Measurements from ENCODE around the gene UNC13D.

The UNC13D gene

DNA sequence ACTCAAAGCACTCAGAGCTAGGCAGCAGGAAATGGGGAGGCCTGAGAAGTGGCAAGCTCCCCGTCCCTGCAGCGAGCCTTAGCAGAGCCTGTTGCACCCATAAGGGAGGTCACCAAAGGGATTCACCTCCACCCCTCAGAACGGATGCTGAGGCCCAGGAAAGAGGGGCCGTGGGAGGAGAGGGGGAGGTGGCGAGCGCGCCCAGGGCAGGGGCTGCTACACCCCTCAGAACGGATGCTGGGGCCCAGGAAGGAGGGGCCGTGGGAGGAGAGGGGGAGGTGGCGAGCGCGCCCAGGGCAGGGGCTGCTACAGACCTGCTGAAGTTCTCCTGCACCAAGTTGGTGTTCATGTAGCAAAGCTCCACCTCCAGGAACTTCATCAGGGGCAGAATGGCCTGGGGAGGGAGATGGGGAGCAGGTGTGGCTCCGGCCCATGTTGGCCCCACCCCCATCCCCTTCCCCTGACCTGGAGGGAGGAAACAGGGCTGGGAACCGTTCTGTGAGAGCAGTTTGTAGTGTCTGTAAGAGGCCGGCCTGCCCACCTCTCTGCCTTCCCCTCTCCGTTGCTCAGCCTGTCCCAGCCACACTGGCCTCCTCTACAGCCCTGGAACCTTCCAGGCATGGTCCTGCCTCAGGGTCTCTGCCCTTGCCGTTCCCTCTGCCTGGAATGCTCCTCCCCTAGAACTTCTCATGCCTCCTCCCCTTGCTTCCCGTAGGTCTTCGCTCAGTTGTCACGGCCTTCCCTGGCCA is 11.4 kb downstream of the UNC13D start:
- peak in 1 of 2 donors; percentile 51 for DNase-seq

DNA sequence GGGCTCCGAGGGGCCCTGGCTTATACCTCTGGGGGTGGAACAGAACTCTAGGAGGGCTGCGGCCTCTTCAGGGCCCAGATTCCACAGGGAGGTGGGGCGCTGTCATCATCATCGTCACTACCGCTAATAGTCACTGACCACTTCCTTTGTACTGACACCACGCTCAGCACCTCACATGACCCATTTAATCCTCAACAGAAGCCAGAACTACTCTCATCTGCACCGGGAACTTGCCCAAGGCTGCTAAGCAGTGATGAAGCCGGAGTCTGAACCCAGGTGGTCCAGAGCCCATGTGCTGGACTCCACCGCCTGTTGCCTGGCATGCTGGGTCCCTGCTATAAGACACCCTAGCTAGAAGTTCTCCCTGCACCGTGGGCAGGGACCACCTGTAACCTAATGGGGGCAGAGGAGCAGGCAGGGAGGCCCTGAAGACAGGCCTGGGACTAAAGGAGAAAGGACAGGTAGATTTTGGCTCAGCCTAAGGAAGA is 12.0 kb downstream of the UNC13D start:
- peak; percentile 67 to 72 for DNase-seq

DNA sequence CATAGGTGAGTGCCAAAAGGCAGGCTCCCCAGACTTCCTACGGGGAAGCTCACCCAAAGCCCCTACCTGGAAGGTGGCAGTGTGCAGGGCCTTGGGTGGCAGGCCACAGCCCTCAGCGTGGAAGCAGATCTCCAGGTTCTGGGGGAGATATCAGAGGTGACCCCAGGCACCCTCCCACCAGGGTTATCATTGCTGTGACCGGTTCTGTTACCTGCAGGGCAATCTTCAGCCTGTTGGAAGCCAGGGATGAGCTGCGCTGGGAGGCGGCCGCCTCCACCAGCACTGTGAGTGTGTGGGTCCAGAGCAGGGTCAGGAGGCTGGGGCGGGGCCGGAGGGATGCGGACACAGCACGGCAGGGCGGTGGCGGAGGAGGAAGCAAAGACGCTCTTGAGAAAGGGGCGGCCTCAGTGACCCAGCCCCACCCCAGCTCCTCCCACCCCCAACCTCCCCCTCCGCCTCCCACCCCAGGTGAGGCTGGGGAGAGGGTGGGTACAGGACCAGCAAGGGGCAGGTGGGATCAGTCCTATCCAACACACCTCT is 13.1 kb downstream of the UNC13D start:
- no peak for DNase-seq

DNA sequence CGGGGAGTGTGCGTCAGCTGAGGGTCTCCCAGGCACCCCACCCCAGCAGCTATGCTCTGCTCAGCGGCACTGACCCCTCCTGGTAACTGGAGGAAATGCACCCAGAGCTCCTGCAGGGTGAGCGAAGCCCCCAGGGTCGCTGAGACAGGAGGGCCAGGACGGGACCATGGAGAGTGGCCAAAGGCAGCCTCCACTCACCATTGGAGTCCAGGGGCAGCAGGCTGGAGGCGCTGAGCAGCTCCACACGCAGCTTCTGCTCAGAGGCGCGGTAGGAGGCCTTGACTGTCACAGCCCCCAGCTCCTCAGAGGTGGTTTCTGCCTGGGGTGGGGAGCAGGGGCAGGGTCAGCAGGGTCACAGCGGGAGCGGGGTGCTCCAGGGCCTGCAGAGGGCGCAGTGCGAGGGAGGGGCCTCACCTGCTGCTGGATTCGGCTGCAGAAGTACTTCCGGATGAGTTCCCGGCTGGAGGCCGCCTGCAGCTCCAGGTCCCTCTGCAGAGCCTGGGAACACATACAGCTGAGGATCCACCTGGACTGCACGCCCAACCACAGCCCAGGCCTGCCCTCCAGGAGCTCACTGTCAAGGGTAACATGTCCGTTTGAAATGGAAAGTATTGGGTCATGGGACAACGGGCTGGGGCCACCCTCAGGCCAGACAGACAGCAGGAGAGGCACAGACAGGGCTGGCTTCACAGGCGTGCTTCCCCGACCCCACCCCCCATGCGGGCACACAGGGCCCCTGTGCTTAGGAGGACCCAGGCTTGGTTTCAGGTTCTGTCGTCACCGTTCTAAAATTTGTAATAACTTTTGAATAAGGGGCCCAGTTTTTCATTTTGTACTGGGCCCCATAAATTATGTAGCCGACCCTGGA is 13.8 kb downstream of the UNC13D start:
- DNase-seq: peak; percentile 28 to 36

DNA sequence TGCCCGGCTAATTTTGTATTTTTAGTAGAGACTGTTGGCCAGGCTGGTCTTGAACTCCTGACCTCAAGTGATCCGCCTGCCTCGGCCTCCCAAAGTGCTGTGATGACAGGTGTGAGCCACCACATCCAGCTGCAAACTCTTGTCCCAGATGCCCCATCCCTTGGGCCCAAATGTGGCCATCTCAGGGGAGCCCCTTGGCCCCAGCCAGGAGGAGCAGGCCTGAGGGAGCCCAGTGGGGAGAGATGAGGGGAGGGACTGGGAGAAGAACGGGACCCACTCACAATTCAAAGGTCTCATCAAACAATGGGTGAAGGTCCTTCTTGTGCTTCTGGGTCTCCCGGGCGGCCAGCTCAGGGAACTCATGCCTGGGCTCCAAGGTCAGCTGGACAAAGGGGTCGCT is 14.5 kb downstream of the UNC13D start:
- no peak for DNase-seq

DNA sequence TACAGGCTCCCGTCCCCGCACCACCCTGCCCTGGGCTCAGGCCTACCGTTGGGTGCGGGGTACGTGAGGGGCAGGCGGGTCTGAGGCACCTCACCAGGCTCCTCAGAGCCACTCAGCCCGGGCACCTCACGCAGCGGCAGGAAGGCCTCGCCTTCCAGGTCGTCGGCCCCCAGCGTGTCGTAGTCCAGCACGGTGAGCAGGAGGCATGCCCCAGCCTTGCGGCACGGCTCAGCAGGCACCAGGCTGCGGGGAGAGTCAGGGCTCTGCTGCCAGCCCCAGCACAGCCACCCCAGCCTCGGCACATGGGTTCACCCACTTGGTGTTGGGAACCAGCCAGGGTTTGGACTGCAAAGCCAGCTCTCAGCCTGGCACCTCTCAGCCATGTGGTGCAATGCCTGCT is 15.5 kb downstream of the UNC13D start:
- DNase-seq: no peak

DNA sequence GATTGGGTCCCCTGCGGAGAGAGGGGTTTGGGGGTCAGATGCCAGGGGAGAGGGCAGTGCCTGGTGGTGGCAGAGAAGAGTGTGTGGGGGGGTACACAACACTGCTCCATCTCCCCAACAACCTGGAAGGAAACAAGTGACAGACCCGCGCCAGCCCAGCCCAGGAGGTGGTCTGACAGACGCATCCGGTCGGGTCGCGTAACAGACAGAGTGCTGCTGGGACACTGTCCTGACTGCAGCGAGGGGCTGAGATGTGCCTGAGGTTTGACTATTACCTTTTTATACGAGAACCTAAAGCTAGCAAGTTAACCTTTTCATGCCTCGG is 16.2 kb downstream of the UNC13D start:
- DNase-seq: no peak

DNA sequence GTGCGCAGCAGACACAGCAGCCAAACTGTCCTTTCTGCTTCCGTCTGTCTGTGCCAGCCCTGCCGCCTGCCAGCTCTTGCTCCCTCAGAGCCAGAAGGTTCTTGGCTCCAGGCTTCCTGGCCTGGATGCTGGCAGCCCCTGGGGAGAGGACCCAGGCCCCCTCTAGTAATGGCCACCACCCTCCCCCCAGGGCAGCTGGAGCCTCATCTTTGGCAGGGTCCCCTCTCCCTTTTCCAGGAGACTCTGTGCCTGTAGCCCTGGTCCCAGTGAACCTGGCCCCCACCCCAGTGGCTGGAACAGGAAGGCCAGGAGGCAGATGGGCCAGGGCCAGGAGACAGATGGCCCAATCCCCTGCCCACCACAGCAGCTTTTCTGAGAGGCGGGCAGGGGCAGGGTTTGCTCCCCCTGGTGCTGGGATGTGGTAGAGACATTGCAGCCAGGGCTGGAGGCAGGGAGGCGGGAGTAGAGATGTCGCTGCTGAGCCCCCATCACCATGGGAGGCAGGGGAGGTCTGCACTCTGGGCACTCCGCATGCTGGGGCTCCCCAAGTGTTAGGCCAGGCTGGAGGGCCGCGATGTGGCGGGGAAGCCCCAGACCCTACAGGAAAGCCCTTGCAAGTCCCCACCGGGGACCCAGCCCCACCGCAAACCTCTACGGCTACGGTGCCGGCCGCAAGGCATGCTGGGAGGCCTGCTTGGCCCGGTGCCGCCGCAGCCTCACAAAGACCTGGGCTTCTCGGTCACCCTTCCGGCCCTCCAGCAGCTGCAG is 16.7 kb downstream of the UNC13D start:
- peak; percentile 64 to 78 for DNase-seq

DNA sequence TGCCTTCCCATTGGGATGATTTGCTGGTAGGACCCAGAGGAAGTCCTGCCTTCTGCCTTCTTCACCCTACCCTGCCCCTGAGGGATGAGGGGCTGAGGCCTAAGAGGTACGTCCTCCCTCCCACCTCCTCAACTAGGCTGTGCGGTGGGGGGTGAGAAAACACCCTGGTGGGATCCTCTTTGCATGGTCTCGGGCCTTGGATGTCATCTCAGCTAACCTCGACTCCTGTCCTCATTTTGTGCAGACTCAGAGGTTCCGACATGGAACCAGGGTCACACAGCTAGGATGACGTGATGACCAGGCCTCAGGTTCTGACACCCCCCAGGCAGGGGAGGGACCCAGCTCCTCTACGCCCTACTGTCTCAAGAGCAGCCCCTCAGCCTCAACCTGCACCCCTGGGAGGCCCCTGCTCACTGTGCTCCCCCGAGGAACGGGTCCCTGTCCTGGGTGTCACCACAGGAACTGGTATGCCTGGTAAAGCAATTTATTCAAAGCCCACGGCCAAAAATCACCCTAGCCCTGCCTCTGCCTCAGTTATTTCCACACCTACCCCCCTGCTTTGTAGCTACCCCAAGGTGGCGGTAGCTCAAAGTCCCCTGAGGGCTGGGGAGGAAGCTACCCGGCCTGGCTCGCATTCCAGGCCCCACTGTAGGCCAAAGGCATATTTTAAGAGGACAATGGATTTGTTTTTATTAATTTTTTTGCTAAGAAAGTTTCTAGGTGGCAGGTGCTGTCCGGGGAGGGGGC is 17.5 kb downstream of the UNC13D start:
- no peak for DNase-seq

DNA sequence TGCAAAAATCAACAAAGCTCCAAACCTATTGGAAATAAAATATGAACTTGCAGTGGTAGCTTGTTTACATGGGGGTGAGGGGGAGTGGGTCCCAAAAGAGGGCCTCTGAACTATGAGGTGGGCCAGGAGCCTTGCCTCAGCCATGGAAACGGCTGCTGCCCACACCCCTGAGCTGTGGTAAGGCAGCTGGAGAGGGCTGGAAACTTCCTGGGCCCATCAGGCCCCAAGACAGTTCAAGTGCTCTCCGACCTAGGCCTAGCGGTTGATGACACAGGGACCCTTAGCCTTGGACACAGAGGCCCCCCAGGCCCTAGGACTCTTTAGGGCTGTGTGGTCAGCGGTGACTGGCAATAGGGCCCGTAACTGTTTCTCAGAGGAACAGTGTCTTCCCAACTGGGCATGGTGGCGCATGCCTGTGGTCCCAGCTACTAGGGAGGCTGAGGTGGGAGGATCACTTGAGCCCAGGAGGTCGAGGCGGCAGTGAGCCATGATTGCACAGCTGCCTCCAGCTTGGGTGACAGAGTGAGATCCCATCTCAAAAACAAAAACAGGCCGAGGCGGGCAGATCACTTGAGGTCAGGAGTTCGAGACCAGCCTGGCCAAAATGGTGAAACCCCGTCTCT is 18.3 kb downstream of the UNC13D start:
- DNase-seq: no peak

DNA sequence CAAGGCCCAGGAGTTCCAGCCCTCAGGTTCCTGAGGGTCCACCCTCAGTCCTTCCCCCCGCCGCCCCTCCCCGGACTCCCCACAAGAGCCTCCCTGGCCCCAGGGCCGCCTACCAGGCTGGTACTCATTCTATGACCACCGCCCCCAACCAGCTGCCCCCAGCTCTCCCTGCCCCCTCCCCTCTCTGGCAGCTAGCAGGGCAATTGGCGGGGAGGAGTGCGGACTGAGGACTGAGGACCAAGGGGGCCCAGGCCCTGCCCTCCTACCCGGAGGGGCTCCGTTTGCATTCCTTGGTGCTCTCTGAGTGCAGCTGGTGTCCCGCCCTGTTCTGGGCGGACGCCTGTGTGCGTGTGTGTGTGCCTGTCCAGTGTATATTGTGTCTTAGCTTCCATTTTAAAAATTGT is 19.1 kb downstream of the UNC13D start:
- DNase-seq: no peak

DNA sequence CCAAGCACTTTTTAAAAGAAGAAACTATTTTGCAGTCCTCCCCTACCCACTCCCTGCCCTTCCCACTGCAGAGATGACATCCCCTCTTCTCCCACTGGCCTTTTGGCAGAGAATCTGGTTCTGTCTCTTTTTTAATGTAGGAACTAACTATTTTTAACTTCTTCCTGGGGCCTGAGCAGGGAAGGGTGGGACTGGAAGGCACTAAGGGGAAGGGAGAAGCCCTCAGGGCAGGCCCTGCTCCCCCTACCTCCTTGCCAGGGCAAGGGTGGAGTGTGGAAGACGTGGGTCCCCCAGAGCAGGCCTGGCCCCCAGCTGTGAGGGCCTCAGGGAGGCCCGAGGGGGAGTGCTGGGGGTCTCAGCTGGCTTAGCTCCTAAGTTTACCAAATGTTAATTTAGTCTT is 19.5 kb downstream of the UNC13D start:
- no peak for DNase-seq

DNA sequence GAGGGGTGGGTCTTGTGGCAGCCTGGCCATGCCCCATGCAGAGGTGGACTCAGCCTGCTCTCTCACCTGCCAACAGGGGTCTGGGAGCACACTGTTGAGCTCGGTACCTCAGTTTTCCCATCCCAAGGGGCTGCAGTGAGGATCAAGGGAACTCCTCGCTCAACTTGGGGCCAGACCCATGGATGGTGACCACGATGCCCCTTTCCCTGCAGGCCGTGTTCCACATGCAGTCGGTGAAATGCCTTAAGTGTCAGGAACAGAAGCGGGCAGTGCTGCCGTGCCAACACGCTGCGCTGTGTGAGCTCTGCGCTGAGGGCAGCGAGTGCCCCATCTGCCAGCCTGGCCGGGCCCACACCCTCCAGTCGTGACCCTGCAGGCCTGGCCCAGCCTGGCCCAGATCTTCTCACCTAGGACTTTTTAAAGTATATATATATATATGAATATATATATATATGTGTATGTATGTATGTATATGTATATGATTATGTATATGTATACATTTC is 20.1 kb downstream of the UNC13D start:
- no peak for DNase-seq

DNA sequence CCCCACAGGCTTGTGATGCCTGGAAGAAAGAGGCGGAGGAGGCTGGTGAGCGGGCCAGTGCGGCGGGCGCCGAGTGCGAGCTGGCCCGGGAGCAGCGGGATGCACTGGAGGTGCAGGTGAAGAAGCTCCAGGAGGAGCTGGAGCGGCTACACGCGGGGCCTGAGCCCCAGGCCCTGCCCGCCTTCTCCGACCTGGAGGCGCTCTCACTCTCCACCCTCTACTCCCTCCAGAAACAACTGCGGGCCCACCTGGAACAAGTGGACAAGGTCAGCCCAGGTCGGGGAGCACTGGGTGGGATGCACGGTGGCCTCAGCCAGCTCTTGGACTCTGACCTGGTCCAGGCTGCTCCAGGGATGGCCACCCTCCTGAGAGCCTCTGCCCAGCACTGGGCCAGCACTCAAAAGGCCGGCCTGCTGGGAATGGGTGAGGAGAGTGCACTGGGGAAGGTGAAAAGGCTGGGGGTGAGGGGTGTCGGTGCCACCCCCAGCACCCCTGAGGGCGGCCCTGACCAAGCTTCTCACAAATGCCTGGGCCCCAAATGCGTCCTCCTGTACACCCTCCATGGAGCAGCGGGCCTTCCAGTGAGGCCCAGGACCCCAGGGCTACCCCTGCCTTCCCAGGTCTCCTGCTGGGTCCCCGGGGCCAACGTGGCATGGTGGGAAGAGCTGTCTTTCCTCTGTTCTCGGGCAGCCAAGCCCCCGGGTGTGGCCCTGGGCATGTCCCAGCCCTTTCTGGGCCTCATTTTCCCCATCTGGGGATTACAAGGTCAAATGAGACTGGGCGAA is 20.8 kb downstream of the UNC13D start:
- no peak for DNase-seq

DNA sequence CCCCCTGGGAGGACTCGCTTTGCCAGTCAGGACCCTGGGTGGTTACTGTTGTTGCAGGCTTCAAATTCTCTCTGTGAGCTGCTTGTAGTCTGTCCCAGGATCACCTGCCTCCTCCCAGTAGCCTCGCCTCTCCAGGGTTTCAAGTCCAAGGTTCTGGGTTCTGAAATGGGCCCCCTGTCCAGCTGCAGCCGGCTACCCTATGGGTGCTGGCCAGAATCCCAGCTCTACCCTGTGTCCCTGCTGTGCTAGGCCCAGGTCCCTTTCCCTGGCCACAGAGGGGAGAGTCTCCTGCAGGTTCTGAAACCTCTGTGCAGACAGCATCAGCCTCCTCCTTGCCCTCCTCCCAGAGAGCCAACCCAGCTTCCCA is 21.4 kb downstream of the UNC13D start:
- no peak for DNase-seq

DNA sequence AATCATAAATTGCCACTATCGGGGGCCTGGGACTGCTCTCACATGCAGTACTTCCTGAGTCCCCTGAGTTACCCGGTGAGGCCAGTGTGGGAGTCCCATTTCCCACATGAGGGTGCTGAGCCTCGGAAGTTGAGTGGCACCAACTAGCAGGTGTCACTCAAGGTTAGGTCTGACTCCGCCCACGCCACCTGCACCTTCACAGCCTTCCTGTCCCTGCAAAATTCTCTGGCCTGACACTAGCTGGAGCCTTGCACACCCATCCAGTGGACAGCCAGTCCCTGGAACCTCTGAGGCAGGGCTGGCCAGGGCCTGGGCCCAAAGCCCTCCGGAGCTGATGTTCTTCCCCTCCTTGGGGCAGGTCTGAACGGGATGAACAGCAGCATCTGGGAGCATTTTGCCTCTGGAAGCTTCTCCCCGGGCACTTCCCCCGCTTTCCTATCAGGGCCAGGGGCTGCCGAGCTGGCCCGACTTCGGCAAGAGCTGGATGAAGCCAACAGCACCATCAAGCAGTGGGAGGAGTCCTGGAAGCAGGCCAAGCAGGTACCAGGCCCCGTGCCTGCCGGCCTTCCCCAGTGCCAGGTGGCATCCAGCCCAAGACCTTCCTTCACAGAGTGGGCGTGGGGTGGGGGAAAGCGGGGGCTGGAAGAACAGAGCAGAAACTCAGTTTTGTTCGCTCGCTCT is 21.9 kb downstream of the UNC13D start:
- peak in 1 of 2 donors; percentile 44 for DNase-seq

DNA sequence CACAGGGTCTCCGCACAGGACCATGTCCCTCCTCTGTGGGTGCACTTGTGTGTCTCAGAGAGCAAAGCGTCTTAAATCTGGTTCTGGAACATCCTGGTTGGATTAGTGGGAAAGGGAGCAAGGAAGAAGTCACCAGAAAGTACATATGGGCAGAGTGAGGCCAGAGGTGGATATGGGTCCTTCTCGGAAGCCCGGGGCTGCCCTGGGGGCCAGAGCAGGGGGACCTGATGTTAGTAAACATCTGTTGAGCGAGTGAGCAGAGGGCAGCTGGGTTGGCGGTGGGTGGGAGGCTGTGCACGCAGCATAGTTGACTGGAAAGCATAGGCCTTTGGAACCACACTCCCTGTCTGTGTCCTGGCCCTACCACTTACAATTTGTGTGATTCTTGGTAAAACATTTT is 22.7 kb downstream of the UNC13D start:
- no peak for DNase-seq

DNA sequence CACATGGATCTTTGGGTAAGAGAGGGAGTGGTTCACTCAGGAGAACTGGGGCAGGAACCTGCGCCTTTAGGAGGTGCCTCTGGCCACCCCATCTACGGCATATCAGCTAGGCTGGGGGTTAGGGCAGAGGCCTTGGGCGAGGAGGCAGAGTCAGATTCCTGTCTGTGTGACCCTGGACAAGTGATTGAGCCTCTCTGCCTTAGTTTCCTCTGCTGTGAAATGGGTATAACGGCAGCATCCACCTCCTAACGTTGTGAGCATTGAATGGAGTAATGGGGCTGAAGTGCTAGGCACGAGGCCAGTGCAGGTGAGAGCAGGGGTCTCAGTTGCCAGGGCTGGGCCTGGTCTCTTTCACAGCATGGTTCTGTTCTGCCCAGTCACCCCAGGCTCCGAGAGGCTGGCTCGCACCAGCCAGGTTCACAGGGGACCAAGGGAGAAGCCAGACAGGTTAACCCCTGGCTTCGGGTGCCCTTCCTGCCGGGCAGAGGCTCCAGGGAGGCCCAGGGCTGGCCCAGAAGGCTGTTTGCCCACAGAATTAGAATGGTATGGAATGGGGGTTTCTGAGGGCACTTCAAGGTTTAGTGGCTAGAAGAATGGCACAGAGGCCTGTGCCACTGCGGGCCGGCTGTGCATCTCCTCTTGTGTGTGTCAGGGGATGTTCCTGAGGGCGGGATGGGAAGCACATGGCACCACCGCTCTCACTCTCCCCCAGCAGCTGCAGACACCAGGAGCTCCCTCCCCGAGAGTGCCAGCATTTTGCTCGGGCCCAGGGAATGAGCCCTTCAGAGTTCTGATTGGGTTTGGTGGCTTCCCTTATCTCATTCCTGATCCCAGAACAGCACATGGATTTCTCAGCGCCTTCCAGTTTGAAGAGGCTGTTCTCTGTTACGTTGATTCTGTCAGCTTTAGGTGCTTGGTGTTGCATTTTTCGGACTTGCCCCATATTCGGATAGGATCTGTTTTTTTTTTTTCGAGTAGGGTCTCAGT is 23.8 kb downstream of the UNC13D start:
- no peak for DNase-seq

DNA sequence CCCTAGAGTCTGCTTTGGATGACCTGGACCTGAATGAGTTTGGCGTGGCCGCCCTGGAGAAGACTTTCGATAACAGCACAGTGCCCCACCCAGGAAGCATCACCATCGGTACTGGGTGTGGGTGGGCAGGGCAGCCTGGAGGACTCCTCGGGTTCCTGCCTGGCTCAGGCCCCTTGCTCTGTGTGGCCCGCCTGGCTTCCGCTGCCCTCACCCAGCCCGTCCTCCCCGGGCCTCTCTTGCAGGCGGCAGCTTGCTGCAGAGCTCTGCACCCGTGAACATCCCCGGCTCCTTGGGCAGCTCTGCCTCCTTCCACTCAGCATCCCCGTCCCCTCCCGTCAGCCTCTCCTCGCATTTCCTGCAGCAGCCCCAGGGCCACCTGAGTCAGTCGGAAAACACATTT is 24.5 kb downstream of the UNC13D start:
- no peak for DNase-seq

Data from CD4-positive, alpha-beta T cell treated with Interleukin-4 for 1 hour (primary cell).